GM19238 (cell line): ENCODE data around the gene OR11H12.
"Not testable (repeated sequence)": the region's sequence is repeated elsewhere in the genome, so short reads cannot be mapped to it uniquely, and the experiment has no call there.

Source experiments
- DNase-seq: peaks from one replicate; pipeline ENCODE4 v3.0.0; 2011; ENCODE audit warnings: low spot score; ENCODE audit not compliant: insufficient read length

OR11H12 gene, protein sequence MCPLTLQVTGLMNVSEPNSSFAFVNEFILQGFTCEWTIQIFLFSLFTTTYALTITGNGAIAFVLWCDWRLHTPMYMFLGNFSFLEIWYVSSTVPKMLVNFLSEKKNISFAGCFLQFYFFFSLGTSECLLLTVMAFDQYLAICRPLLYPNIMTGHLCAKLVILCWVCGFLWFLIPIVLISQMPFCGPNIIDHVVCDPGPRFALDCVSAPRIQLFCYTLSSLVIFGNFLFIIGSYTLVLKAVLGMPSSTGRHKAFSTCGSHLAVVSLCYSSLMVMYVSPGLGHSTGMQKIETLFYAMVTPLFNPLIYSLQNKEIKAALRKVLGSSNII

DNA sequence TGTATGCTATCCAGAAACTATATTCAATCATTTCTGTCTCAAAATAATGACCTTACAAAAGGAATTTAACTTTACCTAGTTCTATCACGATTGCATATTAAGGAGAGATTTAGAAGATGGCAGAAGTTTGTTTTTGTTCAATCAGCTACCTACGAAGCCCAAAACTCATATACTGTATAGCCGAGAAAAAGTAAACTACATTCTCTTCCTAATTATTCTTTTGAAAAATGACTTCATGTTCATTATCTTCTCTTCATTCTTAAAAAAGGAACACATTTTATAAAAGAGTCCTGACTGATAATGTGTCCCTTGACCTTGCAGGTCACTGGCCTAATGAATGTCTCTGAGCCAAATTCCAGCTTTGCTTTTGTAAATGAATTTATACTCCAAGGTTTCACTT is at the start of gene OR11H12:
OR11H12 (plus strand) TSS at position 301 of the 400 bp plus-strand sequence; CDS start at position 301, 0 bp downstream.
- DNase-seq: not testable (repeated sequence)

DNA sequence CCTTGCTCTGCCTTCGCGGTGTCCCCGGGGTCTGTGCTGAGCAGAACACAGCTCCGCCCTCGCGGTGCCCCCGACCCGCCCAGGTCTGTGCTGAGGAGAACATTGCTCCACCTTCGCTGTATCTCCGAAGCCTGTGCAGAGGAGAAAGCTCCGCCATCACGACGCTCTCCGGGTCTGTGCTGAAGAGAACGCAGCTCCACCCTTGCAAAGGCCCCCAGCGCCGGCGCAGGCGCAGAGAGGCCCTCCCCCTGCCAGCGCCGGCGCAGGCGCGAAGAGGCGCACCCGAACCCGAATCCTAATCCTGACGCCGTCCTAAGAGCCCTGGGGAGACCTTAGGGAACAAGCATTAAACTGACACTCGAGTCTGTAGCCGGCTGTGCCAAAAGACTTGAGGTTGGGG is 18.0 kb upstream of the OR11H12 start:
- DNase-seq: not testable (repeated sequence)

DNA sequence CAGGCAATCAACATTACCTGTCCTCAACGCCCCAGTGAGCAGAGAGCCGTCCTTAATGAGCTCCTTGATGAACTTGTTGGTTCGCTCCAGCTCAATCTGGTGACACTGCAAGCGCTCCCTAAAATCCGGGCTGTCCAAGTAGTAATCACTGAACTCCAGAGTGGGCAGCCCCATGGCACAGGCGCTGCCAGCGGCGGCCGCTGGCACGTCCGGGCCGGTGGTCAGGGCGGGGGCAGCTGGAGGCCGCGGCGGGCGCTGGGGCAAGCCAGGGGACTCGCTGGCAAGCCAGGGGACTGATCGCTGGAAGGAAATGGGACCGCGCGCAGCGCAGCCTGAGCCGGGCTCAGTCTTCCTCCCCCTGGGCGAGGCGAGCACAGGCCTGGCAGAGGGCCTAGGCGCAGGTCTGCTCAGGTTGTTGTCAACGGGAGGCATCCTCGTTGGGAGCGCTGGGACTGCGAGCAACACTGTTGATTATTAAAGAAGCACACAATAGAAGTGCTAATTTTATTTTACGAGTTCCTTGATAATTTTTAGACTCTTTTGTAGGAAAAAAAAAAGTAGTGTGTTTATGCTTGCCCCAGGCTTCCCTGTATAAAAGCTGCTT is 25.8 kb downstream of the OR11H12 start:
- not testable (repeated sequence) for DNase-seq

DNA sequence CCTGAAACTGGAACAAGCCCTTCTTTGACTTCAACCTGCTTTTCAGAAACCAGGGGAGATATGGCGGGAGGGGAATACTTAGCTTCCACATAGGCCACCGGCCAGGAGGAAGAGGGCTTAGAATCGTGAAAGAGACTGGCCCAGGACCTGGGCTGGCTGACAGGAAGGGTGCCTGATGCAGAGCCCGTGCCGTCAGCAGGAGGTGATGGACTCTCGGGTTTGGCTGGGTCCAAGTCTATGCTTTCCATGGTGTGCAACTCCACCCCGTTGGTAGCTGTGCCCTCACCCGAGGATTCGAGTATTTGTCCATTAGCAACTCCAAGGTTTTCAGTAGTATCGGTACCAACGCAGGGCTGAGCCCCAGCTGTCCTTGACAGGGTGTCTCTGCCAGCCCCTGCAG is 35.1 kb downstream of the OR11H12 start:
- not testable (repeated sequence) for DNase-seq

DNA sequence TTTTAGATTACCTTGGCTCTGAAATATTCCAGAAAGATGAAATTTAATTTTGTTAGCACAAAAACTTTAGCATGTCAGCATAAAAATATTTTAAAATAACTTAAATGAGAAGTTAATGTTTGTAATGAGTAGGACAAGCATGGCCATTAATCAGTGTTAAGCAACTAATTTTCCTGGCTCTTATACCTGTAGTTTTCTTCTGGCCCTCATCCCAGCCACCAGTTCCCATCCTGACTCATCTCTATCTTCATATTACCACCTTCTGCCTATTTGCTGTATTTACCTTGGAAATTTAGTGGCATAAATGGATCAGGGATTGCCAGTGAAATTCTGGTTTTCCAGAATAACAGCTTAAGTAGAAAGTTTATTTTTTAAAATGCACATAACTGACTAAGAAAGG is 37.1 kb downstream of the OR11H12 start:
- DNase-seq: not testable (repeated sequence)

DNA sequence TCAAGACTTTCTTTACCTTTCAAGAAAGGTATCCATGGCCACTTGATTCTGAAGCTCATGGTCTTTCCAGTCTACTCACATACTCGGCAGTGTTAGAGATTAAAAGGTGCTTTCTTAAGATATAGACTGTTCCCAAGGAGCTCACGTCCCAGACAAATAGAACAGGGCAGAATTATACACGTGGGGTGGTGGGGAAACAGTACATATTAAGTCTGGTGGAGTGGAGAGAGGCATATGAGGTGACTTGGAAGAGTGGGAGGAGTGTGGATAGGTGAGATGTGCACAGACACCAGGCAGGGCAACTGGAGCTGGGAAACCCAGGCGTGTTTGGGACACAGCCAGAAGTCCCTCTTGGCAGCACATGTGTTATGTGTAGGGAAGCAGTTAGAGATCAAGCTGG is 37.9 kb downstream of the OR11H12 start:
- not testable (repeated sequence) for DNase-seq

DNA sequence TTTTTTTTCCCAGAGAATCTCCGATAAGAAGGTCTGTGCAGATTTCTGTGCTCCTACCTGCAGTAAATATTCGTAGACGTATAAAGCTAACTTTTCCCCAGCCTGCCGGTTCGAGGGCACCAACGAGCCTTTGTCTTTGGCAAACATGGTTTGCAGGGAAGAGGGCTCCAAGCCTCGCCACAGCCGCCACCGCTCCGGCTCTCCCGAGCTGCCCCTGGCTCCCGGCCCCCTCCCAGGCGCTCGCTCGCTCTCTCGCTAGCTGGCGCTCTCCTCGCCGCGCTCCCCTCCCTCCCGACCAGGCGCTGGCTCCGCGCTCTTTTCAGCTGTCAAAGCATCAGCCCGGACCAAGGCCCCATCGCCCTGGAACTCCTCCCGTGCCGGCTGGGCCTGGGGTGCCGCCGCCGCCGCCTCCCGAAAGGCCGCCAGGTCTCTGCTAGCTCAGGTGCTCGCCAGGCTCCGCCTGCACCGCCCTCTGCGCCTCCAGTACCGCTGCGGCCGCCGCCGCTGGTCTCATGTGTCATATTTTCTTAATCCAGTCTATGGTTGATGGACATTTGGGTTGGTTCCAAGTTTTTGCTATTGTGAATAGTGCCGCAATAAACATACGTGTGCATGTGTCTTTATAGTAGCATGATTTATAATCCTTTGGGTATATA is 45.3 kb downstream of the OR11H12 start:
- DNase-seq: not testable (repeated sequence)
